ENCODE measurements around the gene CNTLN. TPM values are rescaled to one million over a fixed set of nuclear protein-coding genes. Genes with fewer than 3 reads are reported as not detected.

The CNTLN gene
- total RNA-seq, 4 donors from 2014 or later = 12.6 to 26.2 (median 18.0) TPM

GRCh38 chr9:17319864-17320263 lies 185.0 kb downstream of the CNTLN start:
- TF ChIP-seq CTCF (IDR thresholded peaks at IDR 0.05; ENCODE audit: low read depth) = no peak

GRCh38 chr9:17322882-17323864 lies 188.3 kb downstream of the CNTLN start:
- no peak for TF ChIP-seq CTCF (IDR thresholded peaks at IDR 0.05; ENCODE audit: low read depth)

- TF ChIP-seq CTCF (IDR thresholded peaks at IDR 0.05; ENCODE audit: low read depth) = no peak
Measured at GRCh38 chr9:17328331-17328730, 193.5 kb downstream of the CNTLN start.

- TF ChIP-seq CTCF (IDR thresholded peaks at IDR 0.05; ENCODE audit: low read depth) = no peak
Measured at GRCh38 chr9:17330097-17330496, 195.3 kb downstream of the CNTLN start.

- TF ChIP-seq CTCF (IDR thresholded peaks at IDR 0.05; ENCODE audit: low read depth) = no peak
Measured at GRCh38 chr9:17332115-17332514, 197.3 kb downstream of the CNTLN start.

- no peak for TF ChIP-seq CTCF (IDR thresholded peaks at IDR 0.05; ENCODE audit: low read depth)
Measured at GRCh38 chr9:17339156-17339555, 204.3 kb downstream of the CNTLN start.

- no peak for TF ChIP-seq CTCF (IDR thresholded peaks at IDR 0.05; ENCODE audit: low read depth)
Measured at GRCh38 chr9:17342696-17343095, 207.9 kb downstream of the CNTLN start.
